ENCODE measurements around the gene GNAS. TPM values are rescaled to one million over a fixed set of nuclear protein-coding genes. Genes with fewer than 3 reads are reported as not detected.
A peak's percentile ranks its signal among the peaks of the same experiment; 100 is the strongest.

Gene GNAS
- total and polyA plus RNA-seq, 12 donors, result 1,348 to 5,181 (median 1,783) TPM

GRCh38 chr20:58880441-58880840, 27.9 kb downstream of the GNAS start:
- intact Hi-C loops (cut with DNase I), result loop anchor here in 2 of 10 donors (10.0 kb wide), 1 partner anchor 154 kb away; the partner anchor contains the start of gene ATP5F1E (in 2 of the 2)
- H3K4me3 ChIP-seq, result no peak overlapping the region
- 88 to 100% methylated on average over 1 of the region's 1 CpG for WGBS, 2 donors
- no peaks in the 10 kb centered on the region for H3K4me1 ChIP-seq
- H3K27ac ChIP-seq, result no peak overlapping the region
- DNase-seq (no peak), ATAC-seq (no peak)
- peaks cover 0 to 6% (median 0%) of the 10 kb centered on the region in 11 donors for H3K9me3 ChIP-seq
- TF ChIP-seq CTCF (IDR thresholded peaks at IDR 0.05), result no peak
- no peaks in the 10 kb centered on the region for H3K27me3 ChIP-seq
- H3K36me3 ChIP-seq, result no peaks in the 10 kb centered on the region

- peak in 1 of 9 donors; percentile 14 for TF ChIP-seq CTCF (IDR thresholded peaks at IDR 0.05)
- no peak for DNase-seq
- Histone ChIP-seq H3K4me3 (no peak overlapping the region), H3K27ac (no peak overlapping the region), H3K4me1 (no peaks in the 10 kb centered on the region), H3K9me3 (peaks cover 0 to 10% (median 0%) of the 10 kb centered on the region in 11 donors), H3K36me3 (no peaks in the 10 kb centered on the region), H3K27me3 (no peaks in the 10 kb centered on the region)
- peak in 1 of 8 donors; percentile 20 for ATAC-seq
- WGBS, 2 donors, result 84 to 88% methylated on average over 9 of the region's 9 CpGs
- intact Hi-C loops (cut with DNase I), result loop anchor here in 2 of 10 donors (10.0 kb wide), 1 partner anchor 154 kb away; the partner anchor contains the start of gene ATP5F1E (in 2 of the 2)
Observed at GRCh38 chr20:58880994-58881752, 28.7 kb downstream of the GNAS start.

- Histone ChIP-seq H3K9me3 (peaks cover 0 to 10% (median 0%) of the 10 kb centered on the region in 11 donors), H3K36me3 (no peaks in the 10 kb centered on the region), H3K27me3 (no peaks in the 10 kb centered on the region), H3K4me1 (peaks cover 0 to 3% (median 0%) of the 10 kb centered on the region in 9 donors), H3K4me3 (no peak overlapping the region), H3K27ac (no peak overlapping the region)
- 95 to 96% methylated on average over 5 of the region's 5 CpGs for WGBS, 2 donors
- DNase-seq (no peak), ATAC-seq (no peak)
- no peak for TF ChIP-seq CTCF (IDR thresholded peaks at IDR 0.05)
- intact Hi-C loops (cut with DNase I), result loop anchor here in 2 of 10 donors (10.0 kb wide), 1 partner anchor 152 kb away; the partner anchor contains the start of gene ATP5F1E (in 2 of the 2)
Observed at GRCh38 chr20:58882704-58883089, 30.2 kb downstream of the GNAS start.

GRCh38 chr20:58883241-58883691, 30.8 kb downstream of the GNAS start:
- ATAC-seq (no peak), DNase-seq (no peak)
- intact Hi-C loops (cut with DNase I), result loop anchor here in 2 of 10 donors (10.0 kb wide), 1 partner anchor 152 kb away; the partner anchor contains the start of gene ATP5F1E (in 2 of the 2)
- Histone ChIP-seq H3K27me3 (no peaks in the 10 kb centered on the region), H3K4me3 (no peak overlapping the region), H3K9me3 (peaks cover 0 to 10% (median 0%) of the 10 kb centered on the region in 11 donors), H3K36me3 (no peaks in the 10 kb centered on the region), H3K4me1 (peaks cover 0 to 8% (median 4%) of the 10 kb centered on the region in 9 donors), H3K27ac (no peak overlapping the region)
- 80 to 91% methylated on average over 9 of the region's 9 CpGs for WGBS, 2 donors
- no peak for TF ChIP-seq CTCF (IDR thresholded peaks at IDR 0.05)

Data from heart right ventricle (tissue), 16 donors.